Upper lobe of right lung (tissue), 1 donor: Measurements from ENCODE around the gene NEK7. TPM values are rescaled to one million over a fixed set of nuclear protein-coding genes. Genes with fewer than 3 reads are reported as not detected.
A peak's percentile ranks its signal among the peaks of the same experiment; 100 is the strongest.

Source experiments
- ATAC-seq: fragments of 200-7000 bp; cut with Tn5 transposase; one replicate; pipeline ENCODE4 v1.9.1; 2020; ENCODE audit warnings: mild to moderate bottlenecking, moderate library complexity
- DNase-seq: peaks from one replicate; pipeline ENCODE4 v3.0.0-alpha.2; 2020
- H3K27ac ChIP-seq: fragments of 200-600 bp; one replicate; pipeline ENCODE4 v1.8.0; 2022
- H3K27me3 ChIP-seq: fragments of 200-600 bp; one replicate; pipeline ENCODE4 v1.8.0; 2022; ENCODE audit warnings: mild to moderate bottlenecking
- H3K36me3 ChIP-seq: fragments of 200-600 bp; one replicate; pipeline ENCODE4 v1.8.0; 2022
- H3K4me1 ChIP-seq: fragments of 200-600 bp; one replicate; pipeline ENCODE4 v1.8.0; 2022
- H3K4me3 ChIP-seq: fragments of 200-600 bp; one replicate; pipeline ENCODE4 v1.8.0; 2022; ENCODE audit warnings: mild to moderate bottlenecking
- H3K9me3 ChIP-seq: fragments of 200-600 bp; one replicate; pipeline ENCODE4 v1.8.0; 2022
- CTCF ChIP-seq: fragments of 200-600 bp; IDR thresholded peaks from one replicate; pipeline ENCODE4 v1.8.0; 2022; ENCODE audit warnings: antibody characterized with exemption
- intact Hi-C: fragments of 100-400 bp; cut with DNase I; formaldehyde crosslinking; loops from one replicate; pipeline ENCODE4 v1.11.0; 2022
- total RNA-seq: library from RNA; stranded (reverse); fragmentation: NEBNext Ultra II Directional; extraction: Animal tissue kit (Norgen Biotek cat#: 25700); gene quantifications from one replicate; pipeline ENCODE4 v1.2.1, GENCODE V29; 2021
- donor health status: DM: no; HTN: yes; CAD: no; lungs with severe emphysema.

Gene NEK7
- total RNA-seq, 1 donor from 2014 or later = 96.9 TPM

GRCh38 chr1:198178615-198179014 lies 21.8 kb downstream of the NEK7 start:
- DNase-seq (no peak), ATAC-seq (no peak)
- no peak for TF ChIP-seq CTCF
- intact Hi-C loops = no loop called here
- Histone ChIP-seq H3K27me3 (no peaks in the 10 kb centered on the region), H3K4me1 (peaks cover 50% of the 10 kb centered on the region), H3K27ac (peak overlapping the region; percentile 20), H3K4me3 (no peak overlapping the region), H3K9me3 (no peaks in the 10 kb centered on the region), H3K36me3 (no peaks in the 10 kb centered on the region)

- no peak for TF ChIP-seq CTCF
- H3K4me1 ChIP-seq = peaks cover 40% of the 10 kb centered on the region
- ATAC-seq = peak; percentile 37
- no peaks in the 10 kb centered on the region for H3K27me3 ChIP-seq
- H3K4me3 ChIP-seq = no peak overlapping the region
- H3K27ac ChIP-seq = no peak overlapping the region
- no peaks in the 10 kb centered on the region for H3K9me3 ChIP-seq
- intact Hi-C loops = no loop called here
- no peaks in the 10 kb centered on the region for H3K36me3 ChIP-seq
- no peak for DNase-seq
Measured at GRCh38 chr1:198179556-198179981, 22.8 kb downstream of the NEK7 start.

GRCh38 chr1:198183605-198184004 lies 26.8 kb downstream of the NEK7 start:
- ATAC-seq = no peak
- no peak for TF ChIP-seq CTCF
- no peaks in the 10 kb centered on the region for H3K27me3 ChIP-seq
- H3K36me3 ChIP-seq = no peaks in the 10 kb centered on the region
- H3K27ac ChIP-seq = no peak overlapping the region
- no peak overlapping the region for H3K4me3 ChIP-seq
- intact Hi-C loops = no loop called here
- no peak for DNase-seq
- H3K4me1 ChIP-seq = peaks cover 42% of the 10 kb centered on the region
- no peaks in the 10 kb centered on the region for H3K9me3 ChIP-seq

- no peak overlapping the region for H3K27ac ChIP-seq
- no peaks in the 10 kb centered on the region for H3K36me3 ChIP-seq
- no peak overlapping the region for H3K4me3 ChIP-seq
- peaks cover 42% of the 10 kb centered on the region for H3K4me1 ChIP-seq
- no peaks in the 10 kb centered on the region for H3K9me3 ChIP-seq
- intact Hi-C loops = no loop called here
- ATAC-seq = no peak
- no peaks in the 10 kb centered on the region for H3K27me3 ChIP-seq
- no peak for TF ChIP-seq CTCF
- no peak for DNase-seq
Measured at GRCh38 chr1:198184516-198184915, 27.7 kb downstream of the NEK7 start.

GRCh38 chr1:198185146-198185545 lies 28.3 kb downstream of the NEK7 start:
- H3K36me3 ChIP-seq = no peaks in the 10 kb centered on the region
- peaks cover 46% of the 10 kb centered on the region for H3K4me1 ChIP-seq
- no peak for ATAC-seq
- no peaks in the 10 kb centered on the region for H3K9me3 ChIP-seq
- no peak for TF ChIP-seq CTCF
- H3K27ac ChIP-seq = no peak overlapping the region
- no peaks in the 10 kb centered on the region for H3K27me3 ChIP-seq
- intact Hi-C loops = no loop called here
- no peak for DNase-seq
- no peak overlapping the region for H3K4me3 ChIP-seq

- Histone ChIP-seq H3K27ac (no peak overlapping the region), H3K36me3 (no peaks in the 10 kb centered on the region), H3K9me3 (no peaks in the 10 kb centered on the region), H3K4me1 (peaks cover 50% of the 10 kb centered on the region), H3K4me3 (no peak overlapping the region), H3K27me3 (no peaks in the 10 kb centered on the region)
- TF ChIP-seq CTCF = no peak
- ATAC-seq (no peak), DNase-seq (no peak)
- intact Hi-C loops = no loop called here
Measured at GRCh38 chr1:198185759-198186158, 29.0 kb downstream of the NEK7 start.
